PC-3 (cell line): ENCODE data around the gene NDRG2.

Experiments
- CTCF ChIP-seq: fragments of 300-600 bp; sonication (generic); conservative IDR thresholded peaks from 2 replicates; pipeline ENCODE4 v1.5.1; 2017; ENCODE audit warnings: antibody characterized with exemption, low read depth, mild to moderate bottlenecking, low read length
- EZH2 ChIP-seq: fragments of 300-600 bp; sonication (generic); IDR thresholded peaks from one replicate; pipeline ENCODE4 v1.6.1; 2017; ENCODE audit warnings: antibody characterized with exemption, mild to moderate bottlenecking, low read length; ENCODE audit not compliant: unreplicated experiment

GRCh38 chr14:21041676-21042433 is 17.0 kb upstream of the NDRG2 start, which contains the start of gene RNASE7:
- no peak for TF ChIP-seq CTCF
- TF ChIP-seq EZH2: no peak
